ENCODE data around the gene MAB21L3. TPM values are rescaled to one million over a fixed set of nuclear protein-coding genes. Genes with fewer than 3 reads are reported as not detected.

The MAB21L3 gene
- total RNA-seq, 1 donor from 2014 or later = 0.21 TPM

GRCh38 chr1:116154536-116154935, 43.3 kb downstream of the MAB21L3 start:
- TF ChIP-seq CTCF (IDR thresholded peaks at IDR 0.05; ENCODE audit: insufficient read depth, low read length, poor library complexity, severe bottlenecking) = no peak
- no peaks in the 10 kb centered on the region for H3K27me3 ChIP-seq (ENCODE audit: control insufficient read depth, insufficient read depth, low read length)
- no peak overlapping the region for H3K4me3 ChIP-seq (ENCODE audit: low read depth, low read length)
- no peak for DNase-seq (ENCODE audit: low read depth)
- no peaks in the 10 kb centered on the region for H3K36me3 ChIP-seq (ENCODE audit: control insufficient read depth, insufficient read depth, low read length)

GRCh38 chr1:116157096-116157495, 45.9 kb downstream of the MAB21L3 start:
- Histone ChIP-seq H3K36me3 (ENCODE audit: control insufficient read depth, insufficient read depth, low read length) (no peaks in the 10 kb centered on the region), H3K27me3 (ENCODE audit: control insufficient read depth, insufficient read depth, low read length) (no peaks in the 10 kb centered on the region), H3K4me3 (ENCODE audit: low read depth, low read length) (no peak overlapping the region)
- TF ChIP-seq CTCF (IDR thresholded peaks at IDR 0.05; ENCODE audit: insufficient read depth, low read length, poor library complexity, severe bottlenecking) = no peak
- DNase-seq (ENCODE audit: low read depth) = no peak

- Histone ChIP-seq H3K4me3 (ENCODE audit: low read depth, low read length) (no peak overlapping the region), H3K36me3 (ENCODE audit: control insufficient read depth, insufficient read depth, low read length) (no peaks in the 10 kb centered on the region), H3K27me3 (ENCODE audit: control insufficient read depth, insufficient read depth, low read length) (no peaks in the 10 kb centered on the region)
- DNase-seq (ENCODE audit: low read depth) = no peak
- TF ChIP-seq CTCF (IDR thresholded peaks at IDR 0.05; ENCODE audit: insufficient read depth, low read length, poor library complexity, severe bottlenecking) = no peak
Measured at GRCh38 chr1:116159177-116159576, 48.0 kb downstream of the MAB21L3 start.

- H3K4me3 ChIP-seq (ENCODE audit: low read depth, low read length) = no peak overlapping the region
- no peaks in the 10 kb centered on the region for H3K27me3 ChIP-seq (ENCODE audit: control insufficient read depth, insufficient read depth, low read length)
- no peaks in the 10 kb centered on the region for H3K36me3 ChIP-seq (ENCODE audit: control insufficient read depth, insufficient read depth, low read length)
- DNase-seq (ENCODE audit: low read depth) = no peak
- no peak for TF ChIP-seq CTCF (IDR thresholded peaks at IDR 0.05; ENCODE audit: insufficient read depth, low read length, poor library complexity, severe bottlenecking)
Measured at GRCh38 chr1:116159611-116160010, 48.4 kb downstream of the MAB21L3 start.

GRCh38 chr1:116161390-116161789, 50.2 kb downstream of the MAB21L3 start:
- H3K4me3 ChIP-seq (ENCODE audit: low read depth, low read length) = no peak overlapping the region
- no peak for DNase-seq (ENCODE audit: low read depth)
- no peaks in the 10 kb centered on the region for H3K27me3 ChIP-seq (ENCODE audit: control insufficient read depth, insufficient read depth, low read length)
- TF ChIP-seq CTCF (IDR thresholded peaks at IDR 0.05; ENCODE audit: insufficient read depth, low read length, poor library complexity, severe bottlenecking) = no peak
- no peaks in the 10 kb centered on the region for H3K36me3 ChIP-seq (ENCODE audit: control insufficient read depth, insufficient read depth, low read length)

- Histone ChIP-seq H3K36me3 (ENCODE audit: control insufficient read depth, insufficient read depth, low read length) (no peaks in the 10 kb centered on the region), H3K4me3 (ENCODE audit: low read depth, low read length) (no peak overlapping the region), H3K27me3 (ENCODE audit: control insufficient read depth, insufficient read depth, low read length) (no peaks in the 10 kb centered on the region)
- no peak for TF ChIP-seq CTCF (IDR thresholded peaks at IDR 0.05; ENCODE audit: insufficient read depth, low read length, poor library complexity, severe bottlenecking)
- no peak for DNase-seq (ENCODE audit: low read depth)
Measured at GRCh38 chr1:116161877-116162390, 50.7 kb downstream of the MAB21L3 start.
